Cardiac muscle cell (in vitro differentiated cells and primary cell): Measurements from ENCODE around the gene LIF. TPM values are rescaled to one million over a fixed set of nuclear protein-coding genes. Genes with fewer than 3 reads are reported as not detected.

ENCODE experiments used
- DNase-seq, 2 donors: peaks; one replicate each; pipeline versions ENCODE4 v3.0.0 to v3.0.0-alpha.2; 2010 to 2017; ENCODE audit warnings: low read depth in 1 of 2, low spot score in 1 of 2
- H3K27ac ChIP-seq: fragments of 200-600 bp; sonication (generic); 2 replicates; pipeline ENCODE4 v1.5.1; 2016
- H3K27me3 ChIP-seq: fragments of 200-600 bp; sonication (generic); 2 replicates; pipeline ENCODE4 v1.6.0; 2016; ENCODE audit warnings: control low read depth
- H3K36me3 ChIP-seq: fragments of 200-600 bp; sonication (generic); 2 replicates; pipeline ENCODE4 v1.5.1; 2016; ENCODE audit warnings: control low read depth
- H3K4me1 ChIP-seq: fragments of 200-600 bp; sonication (generic); 2 replicates; pipeline ENCODE4 v1.8.1; 2017; ENCODE audit warnings: low read depth, mild to moderate bottlenecking, mixed run types
- H3K4me3 ChIP-seq: fragments of 200-600 bp; sonication (generic); 2 replicates; pipeline ENCODE4 v1.5.1; 2016; ENCODE audit warnings: mild to moderate bottlenecking
- H3K9me3 ChIP-seq: fragments of 200-600 bp; sonication (generic); 2 replicates; pipeline ENCODE4 v1.5.1; 2017; ENCODE audit warnings: low read depth, mild to moderate bottlenecking, control low read depth
- CTCF ChIP-seq: IDR thresholded peaks from 2 replicates; pipeline ENCODE4 v1.5.1; 2012; ENCODE audit warnings: low read depth, mild to moderate bottlenecking, low read length
- polyA plus RNA-seq: library from polyadenylated mRNA; unstranded; fragments of >200 nt; fragmentation: Nextera tagmentation; extraction: Ambion mirVana; gene quantifications from 2 replicates; pipeline ENCODE4 v1.2.1, GENCODE V29; 2016
- total RNA-seq: library from RNA; depleted of rRNA; stranded (reverse); fragments of >200 nt; gene quantifications from 2 replicates; pipeline ENCODE4 v1.2.3, GENCODE V29; 2016

Gene LIF
- total and polyA plus RNA-seq, 2 experiments from 2014 or later: 1.0 to 1.7 TPM

GRCh38 chr22:30253205-30253852, 6.8 kb upstream of the LIF start:
- H3K4me1 ChIP-seq: no peaks in the 10 kb centered on the region
- TF ChIP-seq CTCF: no peak
- H3K27me3 ChIP-seq: no peaks in the 10 kb centered on the region
- no peak overlapping the region for H3K27ac ChIP-seq
- H3K36me3 ChIP-seq: no peaks in the 10 kb centered on the region
- H3K4me3 ChIP-seq: no peak overlapping the region
- DNase-seq: peak in 1 of 2 donors; percentile 60
- H3K9me3 ChIP-seq: no peaks in the 10 kb centered on the region

GRCh38 chr22:30252411-30253204, 6.0 kb upstream of the LIF start:
- H3K27ac ChIP-seq: no peak overlapping the region

GRCh38 chr22:30251711-30252110, 5.2 kb upstream of the LIF start:
- Histone ChIP-seq H3K36me3 (no peaks in the 10 kb centered on the region), H3K4me3 (no peak overlapping the region), H3K4me1 (no peaks in the 10 kb centered on the region), H3K9me3 (no peaks in the 10 kb centered on the region), H3K27ac (no peak overlapping the region), H3K27me3 (peaks cover 11% of the 10 kb centered on the region)
- peak in 1 of 2 donors; percentile 66 for DNase-seq
- no peak for TF ChIP-seq CTCF

More at GRCh38 chr22:30252411-30253204, 6.0 kb upstream of the LIF start:
- H3K36me3 ChIP-seq: no peaks in the 10 kb centered on the region
- no peaks in the 10 kb centered on the region for H3K4me1 ChIP-seq
- TF ChIP-seq CTCF: no peak
- H3K9me3 ChIP-seq: no peaks in the 10 kb centered on the region
- no peak overlapping the region for H3K4me3 ChIP-seq
- peaks cover 2% of the 10 kb centered on the region for H3K27me3 ChIP-seq
- DNase-seq: no peak

- DNase-seq: no peak
- no peak overlapping the region for H3K27ac ChIP-seq
These were observed 4.2 kb upstream of the LIF start for GRCh38 chr22:30250661-30251267.

More at GRCh38 chr22:30250661-30251267, 4.2 kb upstream of the LIF start:
- no peaks in the 10 kb centered on the region for H3K36me3 ChIP-seq
- H3K4me3 ChIP-seq: no peak overlapping the region
- H3K9me3 ChIP-seq: no peaks in the 10 kb centered on the region
- no peak for TF ChIP-seq CTCF
- peaks cover 21% of the 10 kb centered on the region for H3K27me3 ChIP-seq
- H3K4me1 ChIP-seq: peaks cover 3% of the 10 kb centered on the region
